Measurements from ENCODE around the gene MCOLN2. TPM values are rescaled to one million over a fixed set of nuclear protein-coding genes. Genes with fewer than 3 reads are reported as not detected.

MCOLN2 gene
- total RNA-seq, 1 donor: 1.8 TPM

GRCh38 chr1:84956097-84956496 is 40.8 kb downstream of the MCOLN2 start:
- Histone ChIP-seq H3K4me1 (ENCODE audit: insufficient read depth, low read length) (peaks cover 19% of the 10 kb centered on the region), H3K4me2 (ENCODE audit: insufficient read depth, low read length) (no peak overlapping the region), H3K4me3 (ENCODE audit: insufficient read depth, low read length) (no peak overlapping the region), H2AFZ (ENCODE audit: low read length) (no peak overlapping the region), H4K20me1 (ENCODE audit: insufficient read depth, low read length) (no peaks in the 10 kb centered on the region), H3K27ac (ENCODE audit: low read depth, low read length) (no peak overlapping the region), H3K36me3 (ENCODE audit: insufficient read depth, low read length) (no peaks in the 10 kb centered on the region), H3K27me3 (ENCODE audit: insufficient read depth, low read length) (no peaks in the 10 kb centered on the region), H3K9me3 (ENCODE audit: low read depth, low read length) (no peaks in the 10 kb centered on the region), H3K79me2 (ENCODE audit: insufficient read depth, low read length) (no peaks in the 10 kb centered on the region)
- no peak for TF ChIP-seq CTCF (IDR thresholded peaks at IDR 0.05; ENCODE audit: extremely low read depth, low read depth, low read length)
- DNase-seq (ENCODE audit: insufficient read length, low spot score, missing footprints): no peak

GRCh38 chr1:84949664-84950063 is 47.2 kb downstream of the MCOLN2 start:
- H3K79me2 ChIP-seq (ENCODE audit: insufficient read depth, low read length): no peaks in the 10 kb centered on the region
- H3K27me3 ChIP-seq (ENCODE audit: insufficient read depth, low read length): peaks cover 6% of the 10 kb centered on the region
- DNase-seq (ENCODE audit: insufficient read length, low spot score, missing footprints): no peak
- no peak overlapping the region for H3K4me2 ChIP-seq (ENCODE audit: insufficient read depth, low read length)
- no peak overlapping the region for H2AFZ ChIP-seq (ENCODE audit: low read length)
- no peak for TF ChIP-seq CTCF (IDR thresholded peaks at IDR 0.05; ENCODE audit: extremely low read depth, low read depth, low read length)
- H3K36me3 ChIP-seq (ENCODE audit: insufficient read depth, low read length): no peaks in the 10 kb centered on the region
- no peak overlapping the region for H3K4me3 ChIP-seq (ENCODE audit: insufficient read depth, low read length)
- no peaks in the 10 kb centered on the region for H3K9me3 ChIP-seq (ENCODE audit: low read depth, low read length)
- no peak overlapping the region for H3K27ac ChIP-seq (ENCODE audit: low read depth, low read length)
- peaks cover 15% of the 10 kb centered on the region for H3K4me1 ChIP-seq (ENCODE audit: insufficient read depth, low read length)
- no peaks in the 10 kb centered on the region for H4K20me1 ChIP-seq (ENCODE audit: insufficient read depth, low read length)

DNA sequence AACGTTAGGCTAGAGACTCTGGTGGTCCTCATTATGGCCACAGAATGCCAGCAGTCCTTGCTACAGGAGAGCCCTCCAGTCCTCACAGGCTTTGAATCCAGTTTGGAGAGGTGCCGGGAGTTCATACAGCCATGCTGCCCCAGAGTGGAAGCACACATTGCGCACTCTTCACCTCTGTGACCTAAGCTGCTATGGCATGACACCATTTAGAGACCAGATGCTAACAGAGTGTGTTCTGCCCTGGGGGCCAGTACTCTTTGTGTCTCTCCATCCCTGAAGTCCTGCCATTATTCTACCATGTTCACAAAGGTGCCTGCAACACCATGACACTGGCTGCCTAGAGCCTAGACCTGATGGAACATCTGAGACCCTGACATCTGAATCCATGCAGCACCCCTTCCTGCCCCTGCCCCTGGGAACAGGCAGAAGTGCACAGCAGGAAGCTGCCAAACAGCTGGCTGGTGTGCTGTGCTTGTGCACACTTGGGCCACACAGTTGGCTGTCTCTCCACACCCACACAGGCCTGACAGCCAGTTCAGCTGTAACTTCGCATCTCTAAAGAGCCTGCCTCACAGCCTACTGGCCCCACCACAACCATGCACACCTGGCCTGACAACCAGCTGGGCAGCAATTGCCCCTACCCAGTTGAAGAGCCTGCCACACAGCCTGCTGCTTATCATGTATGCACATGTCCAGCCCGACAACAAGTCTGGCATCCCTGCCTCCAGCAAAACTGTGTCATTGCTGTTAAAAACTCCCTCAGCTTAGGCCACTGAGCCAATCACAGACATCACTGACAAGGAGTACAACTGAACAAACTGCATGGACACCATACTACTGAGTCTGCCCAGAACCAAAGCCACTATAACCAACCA is 49.1 kb downstream of the MCOLN2 start:
- Histone ChIP-seq H3K9me3 (ENCODE audit: low read depth, low read length) (no peaks in the 10 kb centered on the region), H4K20me1 (ENCODE audit: insufficient read depth, low read length) (no peaks in the 10 kb centered on the region), H3K36me3 (ENCODE audit: insufficient read depth, low read length) (no peaks in the 10 kb centered on the region), H2AFZ (ENCODE audit: low read length) (peak overlapping the region; percentile 49), H3K27ac (ENCODE audit: low read depth, low read length) (no peak overlapping the region), H3K4me2 (ENCODE audit: insufficient read depth, low read length) (no peak overlapping the region), H3K4me3 (ENCODE audit: insufficient read depth, low read length) (no peak overlapping the region), H3K27me3 (ENCODE audit: insufficient read depth, low read length) (peaks cover 15% of the 10 kb centered on the region), H3K79me2 (ENCODE audit: insufficient read depth, low read length) (no peaks in the 10 kb centered on the region), H3K4me1 (ENCODE audit: insufficient read depth, low read length) (peaks cover 15% of the 10 kb centered on the region)
- DNase-seq (ENCODE audit: insufficient read length, low spot score, missing footprints): no peak
- no peak for TF ChIP-seq CTCF (IDR thresholded peaks at IDR 0.05; ENCODE audit: extremely low read depth, low read depth, low read length)

GRCh38 chr1:84946631-84947030 is 50.3 kb downstream of the MCOLN2 start:
- peaks cover 15% of the 10 kb centered on the region for H3K4me1 ChIP-seq (ENCODE audit: insufficient read depth, low read length)
- H3K36me3 ChIP-seq (ENCODE audit: insufficient read depth, low read length): no peaks in the 10 kb centered on the region
- no peak overlapping the region for H3K27ac ChIP-seq (ENCODE audit: low read depth, low read length)
- no peak overlapping the region for H3K4me2 ChIP-seq (ENCODE audit: insufficient read depth, low read length)
- DNase-seq (ENCODE audit: insufficient read length, low spot score, missing footprints): no peak
- H3K4me3 ChIP-seq (ENCODE audit: insufficient read depth, low read length): no peak overlapping the region
- H2AFZ ChIP-seq (ENCODE audit: low read length): no peak overlapping the region
- no peaks in the 10 kb centered on the region for H3K9me3 ChIP-seq (ENCODE audit: low read depth, low read length)
- peaks cover 26% of the 10 kb centered on the region for H3K27me3 ChIP-seq (ENCODE audit: insufficient read depth, low read length)
- H3K79me2 ChIP-seq (ENCODE audit: insufficient read depth, low read length): no peaks in the 10 kb centered on the region
- TF ChIP-seq CTCF (IDR thresholded peaks at IDR 0.05; ENCODE audit: extremely low read depth, low read depth, low read length): no peak
- H4K20me1 ChIP-seq (ENCODE audit: insufficient read depth, low read length): no peaks in the 10 kb centered on the region

Measured in osteoblast (primary cell).